GM19468 (cell line): ENCODE measurements around the gene SLC16A8.
"Not testable (repeated sequence)": the region's sequence is repeated elsewhere in the genome, so short reads cannot be mapped to it uniquely, and the experiment has no call there.

Experiments
- ATAC-seq: cut with Tn5 transposase; IDR thresholded peaks from one replicate; pipeline ENCODE4 v1.9.1; 2021; ENCODE audit warnings: mild to moderate bottlenecking, moderate library complexity, moderate number of reproducible peaks; ENCODE audit not compliant: unreplicated experiment; ENCODE audit errors: extremely low read depth

The SLC16A8 gene

GRCh38 chr22:38088629-38089473 is 4.9 kb upstream of the SLC16A8 start:
- ATAC-seq, result no peak

GRCh38 chr22:38087855-38088254 is 3.9 kb upstream of the SLC16A8 start:
- no peak for ATAC-seq

GRCh38 chr22:38086942-38087341 is 3.0 kb upstream of the SLC16A8 start:
- no peak for ATAC-seq

GRCh38 chr22:38086001-38086845 is 2.2 kb upstream of the SLC16A8 start:
- ATAC-seq, result no peak

- no peak for ATAC-seq
These were observed 1.5 kb upstream of the SLC16A8 start for GRCh38 chr22:38085501-38085900.

GRCh38 chr22:38085056-38085455 is 1.1 kb upstream of the SLC16A8 start:
- no peak for ATAC-seq

- no peak for ATAC-seq
These were observed 836 bp downstream of the SLC16A8 start for GRCh38 chr22:38082986-38083710.

GRCh38 chr22:38081941-38082828 is 1.8 kb downstream of the SLC16A8 start:
- no peak for ATAC-seq

GRCh38 chr22:38081636-38081940 is 2.4 kb downstream of the SLC16A8 start:
- no peak for ATAC-seq

GRCh38 chr22:38080850-38081635 is 2.9 kb downstream of the SLC16A8 start:
- ATAC-seq, result no peak

- no peak for ATAC-seq
These were observed 3.5 kb downstream of the SLC16A8 start for GRCh38 chr22:38080474-38080849.

- ATAC-seq, result no peak
These were observed 4.2 kb downstream of the SLC16A8 start for GRCh38 chr22:38079804-38080203.

GRCh38 chr22:38079208-38079607 is 4.8 kb downstream of the SLC16A8 start:
- not testable (repeated sequence) for ATAC-seq

GRCh38 chr22:38078046-38078840 is 5.7 kb downstream of the SLC16A8 start:
- ATAC-seq, result no peak

GRCh38 chr22:38077595-38077994 is 6.4 kb downstream of the SLC16A8 start:
- ATAC-seq, result no peak

GRCh38 chr22:38077096-38077495 is 6.9 kb downstream of the SLC16A8 start:
- ATAC-seq, result no peak

- no peak for ATAC-seq
These were observed 8.0 kb downstream of the SLC16A8 start for GRCh38 chr22:38075961-38076360.

GRCh38 chr22:38075105-38075825 is 8.7 kb downstream of the SLC16A8 start:
- ATAC-seq, result no peak
